Measurements from ENCODE around the gene ADAM12.

DNA sequence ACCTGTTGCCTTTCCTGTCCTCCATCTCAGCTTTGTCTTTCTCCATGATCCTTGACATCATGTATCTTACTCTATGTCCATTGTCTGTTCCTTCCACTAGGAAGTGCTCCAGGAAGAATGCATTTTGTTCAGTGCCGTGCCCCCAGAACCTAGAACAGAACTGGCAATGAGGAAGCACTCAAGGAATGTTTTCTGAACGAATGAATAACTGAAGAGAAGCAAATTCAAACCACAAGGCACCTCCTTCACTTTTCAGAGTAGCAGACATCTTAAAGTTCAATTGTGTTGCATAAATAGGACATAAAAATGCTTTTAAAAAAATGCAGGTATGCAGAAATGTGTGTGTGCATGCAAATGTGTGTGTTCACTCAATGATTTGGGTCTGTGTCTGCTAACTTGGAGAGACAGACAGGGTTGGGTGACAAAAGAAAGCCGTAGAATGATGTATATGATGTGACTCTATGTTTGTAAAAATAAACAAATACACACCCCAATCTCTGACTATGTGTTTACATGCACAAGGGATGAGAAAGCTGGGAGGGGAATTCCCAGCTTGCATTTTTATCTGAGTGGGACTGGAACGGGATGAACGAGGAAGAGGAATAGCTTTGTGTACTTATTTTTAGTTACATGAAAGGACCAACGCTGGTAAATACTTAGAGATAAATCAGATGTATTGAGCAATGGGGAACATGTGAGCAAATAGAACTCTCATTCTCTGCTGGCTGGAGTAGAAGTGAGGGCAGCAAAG lies 254.2 kb downstream of the ADAM12 start:
- TF ChIP-seq POLR2AphosphoS5 (IDR thresholded peaks at IDR 0.05) (no peak), POLR2A (IDR thresholded peaks at IDR 0.05) (no peak), EP300 (IDR thresholded peaks at IDR 0.05) (no peak)
- TF ChIP-seq, protein P1, sequence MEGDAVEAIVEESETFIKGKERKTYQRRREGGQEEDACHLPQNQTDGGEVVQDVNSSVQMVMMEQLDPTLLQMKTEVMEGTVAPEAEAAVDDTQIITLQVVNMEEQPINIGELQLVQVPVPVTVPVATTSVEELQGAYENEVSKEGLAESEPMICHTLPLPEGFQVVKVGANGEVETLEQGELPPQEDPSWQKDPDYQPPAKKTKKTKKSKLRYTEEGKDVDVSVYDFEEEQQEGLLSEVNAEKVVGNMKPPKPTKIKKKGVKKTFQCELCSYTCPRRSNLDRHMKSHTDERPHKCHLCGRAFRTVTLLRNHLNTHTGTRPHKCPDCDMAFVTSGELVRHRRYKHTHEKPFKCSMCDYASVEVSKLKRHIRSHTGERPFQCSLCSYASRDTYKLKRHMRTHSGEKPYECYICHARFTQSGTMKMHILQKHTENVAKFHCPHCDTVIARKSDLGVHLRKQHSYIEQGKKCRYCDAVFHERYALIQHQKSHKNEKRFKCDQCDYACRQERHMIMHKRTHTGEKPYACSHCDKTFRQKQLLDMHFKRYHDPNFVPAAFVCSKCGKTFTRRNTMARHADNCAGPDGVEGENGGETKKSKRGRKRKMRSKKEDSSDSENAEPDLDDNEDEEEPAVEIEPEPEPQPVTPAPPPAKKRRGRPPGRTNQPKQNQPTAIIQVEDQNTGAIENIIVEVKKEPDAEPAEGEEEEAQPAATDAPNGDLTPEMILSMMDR (IDR thresholded peaks at IDR 0.05) = no peak

Measured in sigmoid colon (tissue), 4 donors.